ENCODE results near the gene UBTD2. TPM values are rescaled to one million over a fixed set of nuclear protein-coding genes. Genes with fewer than 3 reads are reported as not detected.

UBTD2 gene
- total and polyA plus RNA-seq, 2 experiments from 2014 or later, result 17.9 to 46.3 TPM

GRCh38 chr5:172164769-172165212 is 118.8 kb downstream of the UBTD2 start:
- Histone ChIP-seq H2AFZ (no peak overlapping the region), H3K4me2 (no peak overlapping the region), H3K4me3 (no peak overlapping the region), H4K20me1 (replicated peaks; ENCODE audit: insufficient read depth) (no peaks in the 10 kb centered on the region; the same call in none of the 2 replicates), H3F3A (replicated peaks; ENCODE audit: low read depth) (peaks cover 3% of the 10 kb centered on the region; the same call in 1 of the 2 replicates), H3K9me2 (ENCODE audit: insufficient read depth) (no peaks in the 10 kb centered on the region), H3K27me3 (ENCODE audit: insufficient read depth) (no peaks in the 10 kb centered on the region), H3K27ac (ENCODE audit: low read depth) (no peak overlapping the region), H3K79me2 (replicated peaks; ENCODE audit: insufficient read depth) (peaks cover 16% of the 10 kb centered on the region; the same call in 1 of the 2 replicates), H3K4me1 (ENCODE audit: insufficient read depth) (no peaks in the 10 kb centered on the region), H3K36me3 (ENCODE audit: insufficient read depth) (no peaks in the 10 kb centered on the region)
- TF ChIP-seq CREB1 (CRISPR knock-in tag; IDR thresholded peaks at IDR 0.05; ENCODE audit: low read depth) (no peak), NANOG (IDR thresholded peaks at IDR 0.05; ENCODE audit: borderline replicate concordance) (no peak), REST (IDR thresholded peaks at IDR 0.05; ENCODE audit: unreplicated experiment) (no peak), ZNF462 (CRISPR knock-in tag; IDR thresholded peaks at IDR 0.05) (no peak)
- Mint-ChIP-seq H3K4me1 (peaks cover 5% of the 10 kb centered on the region; the same call in 2 of the 3 replicates), H3K27ac (no peak overlapping the region), H3K9me3 (no peaks in the 10 kb centered on the region), H3K36me3 (ENCODE audit: low read depth) (no peaks in the 10 kb centered on the region; the same call in 2 of the 3 replicates), H3K4me3 (no peak overlapping the region), H3K27me3 (ENCODE audit: insufficient read depth, low read depth, poor library complexity) (peaks cover 2% of the 10 kb centered on the region)
- ATAC-seq (no peak), DNase-seq (ENCODE audit: low spot score) (no peak)

Measured in GM23338 (cell line).